ENCODE results near the gene LRRC32. TPM values are rescaled to one million over a fixed set of nuclear protein-coding genes. Genes with fewer than 3 reads are reported as not detected.

Gene LRRC32
- total and polyA plus RNA-seq, 8 donors = 14.0 to 270 (median 23.9) TPM

GRCh38 chr11:76712125-76712524, 41.6 kb upstream of the LRRC32 start:
- Histone ChIP-seq H3K36me3 (no peaks in the 10 kb centered on the region), H3K27me3 (peaks cover 0 to 3% (median 0%) of the 10 kb centered on the region in 3 donors), H3K9me3 (no peaks in the 10 kb centered on the region), H3K4me3 (no peak overlapping the region), H3K4me1 (no peaks in the 10 kb centered on the region), H3K27ac (no peak overlapping the region)
- WGBS, 5 donors = 82 to 95% (median 92%) methylated on average over 6 of the region's 6 CpGs
- no peak for DNase-seq
- TF ChIP-seq CTCF (IDR thresholded peaks at IDR 0.05) = no peak
- TF ChIP-seq POLR2A (IDR thresholded peaks at IDR 0.05) = no peak
- TF ChIP-seq POLR2AphosphoS5 (IDR thresholded peaks at IDR 0.05) = no peak
- TF ChIP-seq EP300 (IDR thresholded peaks at IDR 0.05) = no peak
- intact Hi-C loops (cut with DNase I; ENCODE audit: low total_unique reads) = no loop called here

- Histone ChIP-seq H3K4me1 (no peaks in the 10 kb centered on the region), H3K27me3 (peaks cover 0 to 3% (median 0%) of the 10 kb centered on the region in 3 donors), H3K4me3 (no peak overlapping the region), H3K36me3 (no peaks in the 10 kb centered on the region), H3K27ac (no peak overlapping the region), H3K9me3 (no peaks in the 10 kb centered on the region)
- DNase-seq = no peak
- 67 to 87% (median 84%) methylated on average over 4 of the region's 4 CpGs for WGBS, 5 donors
- intact Hi-C loops (cut with DNase I; ENCODE audit: low total_unique reads) = no loop called here
- TF ChIP-seq POLR2AphosphoS5 (IDR thresholded peaks at IDR 0.05) (no peak), CTCF (IDR thresholded peaks at IDR 0.05) (no peak), POLR2A (IDR thresholded peaks at IDR 0.05) (no peak), EP300 (IDR thresholded peaks at IDR 0.05) (no peak)
Observed at GRCh38 chr11:76709756-76710155, 39.2 kb upstream of the LRRC32 start.

- intact Hi-C loops (cut with DNase I; ENCODE audit: low total_unique reads) = no loop called here
- Histone ChIP-seq H3K9me3 (no peaks in the 10 kb centered on the region), H3K4me1 (no peaks in the 10 kb centered on the region), H3K27ac (no peak overlapping the region), H3K27me3 (peaks cover 0 to 3% (median 0%) of the 10 kb centered on the region in 3 donors), H3K4me3 (no peak overlapping the region), H3K36me3 (no peaks in the 10 kb centered on the region)
- 77 to 86% (median 82%) methylated on average over 7 to 8 of the region's 8 CpGs for WGBS, 5 donors
- DNase-seq = no peak
- TF ChIP-seq POLR2A (IDR thresholded peaks at IDR 0.05) (no peak), EP300 (IDR thresholded peaks at IDR 0.05) (no peak), POLR2AphosphoS5 (IDR thresholded peaks at IDR 0.05) (no peak), CTCF (IDR thresholded peaks at IDR 0.05) (no peak)
Observed at GRCh38 chr11:76708972-76709660, 38.6 kb upstream of the LRRC32 start.

DNA sequence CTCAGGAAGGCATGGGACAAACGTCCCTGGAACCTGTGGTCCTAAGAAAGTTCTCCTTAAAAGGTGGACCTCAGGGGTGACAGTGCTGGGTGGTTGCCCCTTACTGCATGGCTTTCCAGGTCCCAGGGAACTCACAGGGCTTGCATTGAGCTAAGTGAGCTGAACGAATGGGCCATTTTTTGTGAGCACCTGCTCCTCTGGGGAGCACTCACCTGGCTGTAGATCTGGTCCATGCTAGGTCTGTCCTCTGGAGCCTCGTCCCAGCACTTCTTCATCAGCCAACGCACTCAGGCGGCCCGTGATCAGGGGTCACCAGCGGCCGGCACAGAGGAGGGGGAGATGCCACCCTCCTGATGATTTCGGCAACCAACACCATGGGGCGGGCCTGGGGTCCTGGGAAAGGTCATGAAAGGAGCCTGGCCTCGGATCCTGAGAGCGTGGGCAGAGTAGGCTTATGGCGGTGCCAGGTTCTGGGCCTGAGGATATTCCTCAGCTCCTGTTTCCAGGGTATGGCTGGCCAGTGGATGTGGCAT, 36.8 kb upstream of the LRRC32 start:
- no peak for DNase-seq
- peaks cover 0 to 3% (median 0%) of the 10 kb centered on the region in 3 donors for H3K27me3 ChIP-seq
- intact Hi-C loops (cut with DNase I; ENCODE audit: low total_unique reads) = no loop called here
- no peaks in the 10 kb centered on the region for H3K36me3 ChIP-seq
- no peaks in the 10 kb centered on the region for H3K4me1 ChIP-seq
- no peak overlapping the region for H3K27ac ChIP-seq
- H3K9me3 ChIP-seq = no peaks in the 10 kb centered on the region
- H3K4me3 ChIP-seq = no peak overlapping the region
- 76 to 85% (median 81%) methylated on average over 9 to 13 of the region's 13 CpGs for WGBS, 5 donors
- TF ChIP-seq POLR2A (IDR thresholded peaks at IDR 0.05) (no peak), EP300 (IDR thresholded peaks at IDR 0.05) (no peak), CTCF (IDR thresholded peaks at IDR 0.05) (no peak), POLR2AphosphoS5 (IDR thresholded peaks at IDR 0.05) (no peak)

All from stomach (tissue), 9 donors.